Stomach (tissue), 9 donors: ENCODE measurements around the gene WHRN. TPM values are rescaled to one million over a fixed set of nuclear protein-coding genes. Genes with fewer than 3 reads are reported as not detected.

Experiments
- DNase-seq, 2 donors: peaks; one replicate each; pipeline versions ENCODE4 v3.0.0 to v3.0.0-alpha.2; 2013 to 2019
- H3K27ac ChIP-seq, 5 donors: fragments of 200-600 bp in 4 of 5; sonication (generic) in 4 of 5; one replicate each; pipeline ENCODE4 v1.5.1; 2013 to 2019; ENCODE audit warnings: mild to moderate bottlenecking in 1 of 5, moderate library complexity in 1 of 5
- H3K27me3 ChIP-seq, 3 donors: fragments of 200-600 bp; sonication (generic); one replicate each; pipeline ENCODE4 v1.5.1; 2017 to 2019; ENCODE audit warnings: mixed run types in 1 of 3
- H3K36me3 ChIP-seq, 4 donors: fragments of 200-600 bp; sonication (generic); 1 replicate in 3 of 4; 2 replicates in 1 of 4; pipeline ENCODE4 v1.5.1; 2016 to 2019
- H3K4me1 ChIP-seq, 4 donors: fragments of 200-600 bp; sonication (generic); one replicate each; pipeline ENCODE4 v1.5.1; 2016 to 2019
- H3K4me3 ChIP-seq, 4 donors: fragments of 200-600 bp; sonication (generic) in 3 of 4; one replicate each; pipeline ENCODE4 v1.5.1; 2016 to 2019; ENCODE audit warnings: mild to moderate bottlenecking in 1 of 4
- H3K9me3 ChIP-seq, 4 donors: fragments of 200-600 bp; sonication (generic); one replicate each; pipeline ENCODE4 v1.5.1; 2016 to 2019
- EP300 ChIP-seq: sonication (generic); formaldehyde crosslinking; IDR thresholded peaks from one replicate; pipeline ENCODE4 v1.6.1; 2017; ENCODE audit warnings: antibody characterized with exemption
- POLR2A ChIP-seq, 4 donors: fragments of 450-650 bp; IDR thresholded peaks; one replicate each; pipeline ENCODE4 v1.6.1; 2016; ENCODE audit warnings: antibody characterized with exemption in 4 of 4, control low read depth in 2 of 4, mild to moderate bottlenecking in 1 of 4, moderate library complexity in 1 of 4
- POLR2AphosphoS5 ChIP-seq, 3 donors: sonication (generic); formaldehyde crosslinking; IDR thresholded peaks; one replicate each; pipeline ENCODE4 v1.6.1; 2016; ENCODE audit warnings: antibody characterized with exemption in 3 of 3
- WGBS, 5 donors: extraction: QIAGEN DNeasy Blood & Tissue Kit in 3 of 5; methylation state at CpG; one replicate each; pipeline versions ENCODE4 v1.1.5 to v1.1.7; 2013 to 2018; 5-methylcytosine and 5-hydroxymethylcytosine counted together
- intact Hi-C: fragments of 100-400 bp; cut with DNase I; formaldehyde crosslinking; loops from one replicate; pipeline ENCODE4 v1.15.1; 2023; ENCODE audit warnings: low total_unique reads
- polyA plus RNA-seq, 3 donors: library from polyadenylated mRNA; stranded (reverse); fragments of 200-250 nt; gene quantifications; one replicate each; pipeline ENCODE4 v1.2.3, GENCODE V29; 2013
- total RNA-seq, 5 donors: library from RNA; depleted of rRNA; stranded (reverse); fragments of >200 nt; gene quantifications; one replicate each; pipeline versions ENCODE4 v1.1.0 to v1.2.3, GENCODE V29; 2014 to 2016
- TF ChIP-seq, protein P1 (sequence below), 7 experiments: fragments of 450-650 bp in 4 of 7; fragments of 200-600 bp in 3 of 7; sonication (generic) in 3 of 7; IDR thresholded peaks; one replicate each; pipeline ENCODE4 v1.5.1; 2016 to 2019; ENCODE audit warnings: antibody characterized with exemption in 7 of 7, control low read depth in 2 of 7, mild to moderate bottlenecking in 1 of 7
- donor health status: healthy with polysubstance abuse.
- donor health status: Bipolar disorder and iron deficiency.
- donor health status: healthy.

The WHRN gene
- total and polyA plus RNA-seq, 8 donors, result 2.3 to 70.1 (median 4.8) TPM

DNA sequence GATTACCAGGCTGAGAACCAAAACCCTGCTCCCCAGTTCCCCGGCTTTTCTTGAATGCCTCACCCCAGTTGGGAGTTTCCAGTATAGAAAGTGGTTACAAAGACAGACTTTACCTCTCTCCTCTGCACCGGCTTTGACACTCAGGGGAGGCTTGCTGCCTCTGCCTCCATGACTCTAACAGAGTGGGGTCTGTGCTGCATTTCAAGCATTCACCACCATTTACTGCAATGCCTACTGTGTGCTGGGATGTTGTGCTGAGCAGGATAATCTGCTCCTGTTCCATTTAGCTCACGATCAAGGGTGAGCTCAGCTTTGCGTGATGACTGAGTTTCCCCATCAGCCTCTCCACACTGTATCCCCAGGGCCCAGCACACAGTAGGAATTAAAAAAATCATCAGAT is 77.6 kb downstream of the WHRN start:
- TF ChIP-seq, protein P1, sequence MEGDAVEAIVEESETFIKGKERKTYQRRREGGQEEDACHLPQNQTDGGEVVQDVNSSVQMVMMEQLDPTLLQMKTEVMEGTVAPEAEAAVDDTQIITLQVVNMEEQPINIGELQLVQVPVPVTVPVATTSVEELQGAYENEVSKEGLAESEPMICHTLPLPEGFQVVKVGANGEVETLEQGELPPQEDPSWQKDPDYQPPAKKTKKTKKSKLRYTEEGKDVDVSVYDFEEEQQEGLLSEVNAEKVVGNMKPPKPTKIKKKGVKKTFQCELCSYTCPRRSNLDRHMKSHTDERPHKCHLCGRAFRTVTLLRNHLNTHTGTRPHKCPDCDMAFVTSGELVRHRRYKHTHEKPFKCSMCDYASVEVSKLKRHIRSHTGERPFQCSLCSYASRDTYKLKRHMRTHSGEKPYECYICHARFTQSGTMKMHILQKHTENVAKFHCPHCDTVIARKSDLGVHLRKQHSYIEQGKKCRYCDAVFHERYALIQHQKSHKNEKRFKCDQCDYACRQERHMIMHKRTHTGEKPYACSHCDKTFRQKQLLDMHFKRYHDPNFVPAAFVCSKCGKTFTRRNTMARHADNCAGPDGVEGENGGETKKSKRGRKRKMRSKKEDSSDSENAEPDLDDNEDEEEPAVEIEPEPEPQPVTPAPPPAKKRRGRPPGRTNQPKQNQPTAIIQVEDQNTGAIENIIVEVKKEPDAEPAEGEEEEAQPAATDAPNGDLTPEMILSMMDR (IDR thresholded peaks at IDR 0.05), result no peak
- TF ChIP-seq POLR2A (IDR thresholded peaks at IDR 0.05) (no peak), POLR2AphosphoS5 (IDR thresholded peaks at IDR 0.05) (no peak), EP300 (no peak)
- WGBS, 5 donors, result 91 to 99% (median 94%) methylated on average over 4 of the region's 4 CpGs
- H3K36me3 ChIP-seq, result peaks cover 0 to 25% (median 4%) of the 10 kb centered on the region in 4 donors
- no peak overlapping the region for H3K4me3 ChIP-seq
- intact Hi-C loops, result no loop called here
- no peaks in the 10 kb centered on the region for H3K27me3 ChIP-seq
- H3K4me1 ChIP-seq, result no peaks in the 10 kb centered on the region
- H3K27ac ChIP-seq, result no peak overlapping the region
- no peaks in the 10 kb centered on the region for H3K9me3 ChIP-seq
- DNase-seq, result no peak

- no peaks in the 10 kb centered on the region for H3K9me3 ChIP-seq
- 86 to 92% (median 88%) methylated on average over 12 to 18 of the region's 18 CpGs for whole genome bisulfite sequencing, 5 donors
- DNase-seq, result no peak
- H3K4me1 ChIP-seq, result no peaks in the 10 kb centered on the region
- TF ChIP-seq POLR2A (IDR thresholded peaks at IDR 0.05), result no peak
- TF ChIP-seq EP300, result no peak
- TF ChIP-seq, protein P1 (IDR thresholded peaks at IDR 0.05), result no peak
- no peak for TF ChIP-seq POLR2AphosphoS5 (IDR thresholded peaks at IDR 0.05)
- peaks cover 0 to 31% (median 4%) of the 10 kb centered on the region in 4 donors for H3K36me3 ChIP-seq
- intact Hi-C loops, result no loop called here
- H3K27me3 ChIP-seq, result no peaks in the 10 kb centered on the region
- H3K27ac ChIP-seq, result no peak overlapping the region
- H3K4me3 ChIP-seq, result no peak overlapping the region
Measured at GRCh38 chr9:114426046-114426948, 79.0 kb downstream of the WHRN start.

GRCh38 chr9:114425126-114425525 is 80.1 kb downstream of the WHRN start:
- Histone ChIP-seq H3K36me3 (peaks cover 0 to 31% (median 7%) of the 10 kb centered on the region in 4 donors), H3K9me3 (no peaks in the 10 kb centered on the region), H3K4me3 (no peak overlapping the region), H3K4me1 (no peaks in the 10 kb centered on the region), H3K27ac (no peak overlapping the region), H3K27me3 (no peaks in the 10 kb centered on the region)
- WGBS, 5 donors, result 81 to 89% (median 87%) methylated on average over 10 to 11 of the region's 11 CpGs
- intact Hi-C loops, result no loop called here
- TF ChIP-seq POLR2AphosphoS5 (IDR thresholded peaks at IDR 0.05), result no peak
- no peak for TF ChIP-seq POLR2A (IDR thresholded peaks at IDR 0.05)
- TF ChIP-seq EP300, result no peak
- TF ChIP-seq, protein P1 (IDR thresholded peaks at IDR 0.05), result no peak
- no peak for DNase-seq

DNA sequence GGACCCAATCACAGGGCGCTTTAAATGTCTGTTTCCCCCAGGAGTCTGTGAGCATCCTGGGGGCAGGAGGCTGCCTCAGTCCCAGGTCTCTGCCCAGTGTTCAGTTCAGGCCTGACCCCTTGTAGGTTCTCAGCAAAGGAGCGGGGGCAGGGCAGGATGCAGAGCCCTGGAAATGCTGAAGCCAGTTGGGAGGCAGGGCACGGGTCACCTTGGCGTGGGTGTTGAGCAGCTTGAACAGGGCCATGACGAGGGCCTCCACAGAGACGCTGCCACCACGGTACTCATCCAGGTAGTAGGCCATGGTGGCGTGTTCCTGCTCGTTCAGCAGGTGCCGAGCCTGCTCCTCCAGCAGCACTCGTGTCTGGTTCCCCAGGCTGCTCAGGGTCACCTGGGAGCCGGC is 81.1 kb downstream of the WHRN start:
- Histone ChIP-seq H3K36me3 (peaks cover 0 to 39% (median 9%) of the 10 kb centered on the region in 4 donors), H3K4me1 (no peaks in the 10 kb centered on the region), H3K27ac (no peak overlapping the region), H3K4me3 (no peak overlapping the region), H3K27me3 (no peaks in the 10 kb centered on the region), H3K9me3 (no peaks in the 10 kb centered on the region)
- intact Hi-C loops, result no loop called here
- DNase-seq, result no peak
- TF ChIP-seq POLR2A (IDR thresholded peaks at IDR 0.05) (no peak), EP300 (no peak), POLR2AphosphoS5 (IDR thresholded peaks at IDR 0.05) (no peak)
- TF ChIP-seq, protein P1 (IDR thresholded peaks at IDR 0.05), result no peak
- 80 to 91% (median 89%) methylated on average over 9 to 12 of the region's 12 CpGs for WGBS, 5 donors
